GM19238 (cell line): Measurements from ENCODE around the gene ARHGEF11.
"Not testable (repeated sequence)": the region's sequence is repeated elsewhere in the genome, so short reads cannot be mapped to it uniquely, and the experiment has no call there.

Experiments
- DNase-seq: peaks from one replicate; pipeline ENCODE4 v3.0.0; 2011; ENCODE audit warnings: low spot score; ENCODE audit not compliant: insufficient read length

ARHGEF11 gene

GRCh38 chr1:156931211-156931952 is 114.2 kb downstream of the ARHGEF11 start:
- no peak for DNase-seq

- no peak for DNase-seq
Observed at GRCh38 chr1:156930483-156930882, 115.1 kb downstream of the ARHGEF11 start.

DNA sequence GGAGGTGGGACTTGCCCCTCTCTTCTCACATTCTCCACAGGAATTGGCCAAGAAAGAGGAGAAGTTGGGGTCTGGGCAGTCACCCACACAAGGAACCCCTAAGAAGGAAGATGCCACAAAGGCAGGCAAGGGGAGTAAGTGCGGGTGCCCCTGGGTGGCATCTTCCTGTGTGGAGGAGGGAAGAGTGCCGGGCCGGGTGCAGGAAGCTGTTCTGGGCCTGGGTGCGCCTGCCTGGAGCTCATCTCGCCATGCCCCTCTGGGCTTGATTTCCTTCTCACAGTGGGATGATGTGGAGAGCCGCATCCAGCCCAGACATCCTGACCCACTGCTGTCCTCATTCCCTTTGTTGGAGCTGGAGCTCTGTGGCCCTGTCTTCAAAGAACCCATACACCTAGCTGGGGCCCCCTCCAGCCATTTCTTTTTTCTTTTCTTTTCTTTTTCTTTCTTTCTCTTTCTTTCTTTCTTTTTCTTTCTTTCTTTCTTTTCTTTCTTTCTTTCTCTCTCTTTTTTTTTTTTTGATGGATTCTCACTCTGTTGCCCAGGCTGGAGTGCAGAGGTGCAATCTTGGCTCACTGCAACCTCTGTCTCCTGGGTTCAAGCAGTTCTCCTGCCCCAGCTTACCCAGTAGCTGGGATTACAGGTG is 115.8 kb downstream of the ARHGEF11 start:
- DNase-seq, result no peak

GRCh38 chr1:156928043-156928602 is 117.4 kb downstream of the ARHGEF11 start:
- no peak for DNase-seq

DNA sequence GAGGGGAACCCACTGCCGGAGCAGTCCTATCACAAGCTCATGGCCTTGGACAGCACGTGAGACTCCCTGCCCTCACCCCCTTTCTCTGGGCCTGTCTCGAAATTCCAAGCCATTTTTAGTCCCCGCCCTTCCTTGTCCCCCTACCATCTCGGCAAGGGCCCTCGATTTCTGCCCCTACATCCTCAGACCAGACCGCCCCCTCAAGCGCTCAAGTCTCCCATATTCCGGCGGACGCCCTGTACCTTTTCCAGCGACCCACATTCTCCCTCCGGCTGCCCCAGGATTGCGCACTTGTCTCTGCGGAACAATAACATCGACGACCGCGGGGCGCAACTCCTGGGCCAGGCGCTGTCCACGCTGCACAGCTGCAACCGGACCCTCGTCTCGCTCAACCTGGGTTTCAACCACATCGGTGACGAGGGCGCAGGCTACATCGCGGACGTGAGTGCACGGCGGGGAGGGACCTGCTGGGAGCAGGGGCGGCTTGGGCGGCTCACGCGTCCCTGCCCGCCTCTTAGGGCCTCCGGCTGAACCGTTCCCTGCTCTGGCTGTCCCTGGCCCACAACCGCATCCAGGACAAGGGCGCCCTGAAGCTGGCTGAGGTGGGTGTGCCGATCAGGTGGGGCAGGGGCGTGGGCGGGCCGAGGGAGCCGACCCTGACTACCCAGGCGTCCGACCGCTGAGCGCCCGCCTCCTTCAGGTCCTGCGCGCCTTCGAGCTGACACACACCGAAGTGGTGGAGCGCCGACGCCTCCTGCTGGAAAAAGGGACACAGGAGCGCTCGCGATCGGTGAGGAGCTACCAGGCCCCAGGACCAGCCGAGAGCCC is 118.1 kb downstream of the ARHGEF11 start:
- peak; percentile 42 for DNase-seq

DNA sequence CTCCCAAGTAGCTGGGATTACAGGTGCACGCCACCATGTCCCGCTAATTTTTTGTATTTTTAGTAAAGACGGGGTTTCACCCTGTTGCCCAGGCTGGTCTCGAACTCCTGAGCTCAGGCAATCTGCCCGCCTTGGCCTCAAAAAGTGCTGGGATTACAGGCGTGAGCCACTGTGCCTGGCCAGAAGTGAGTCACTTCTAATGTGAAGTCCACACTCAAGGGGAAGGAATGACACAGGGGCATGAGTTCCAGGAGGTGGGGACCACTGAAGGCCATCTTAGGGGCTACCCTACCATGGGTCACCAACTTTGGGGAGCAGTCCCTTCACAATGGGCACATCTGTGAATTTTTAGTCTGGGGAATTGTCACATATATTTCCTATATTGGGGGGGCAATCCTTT is 118.8 kb downstream of the ARHGEF11 start:
- DNase-seq, result not testable (repeated sequence)

DNA sequence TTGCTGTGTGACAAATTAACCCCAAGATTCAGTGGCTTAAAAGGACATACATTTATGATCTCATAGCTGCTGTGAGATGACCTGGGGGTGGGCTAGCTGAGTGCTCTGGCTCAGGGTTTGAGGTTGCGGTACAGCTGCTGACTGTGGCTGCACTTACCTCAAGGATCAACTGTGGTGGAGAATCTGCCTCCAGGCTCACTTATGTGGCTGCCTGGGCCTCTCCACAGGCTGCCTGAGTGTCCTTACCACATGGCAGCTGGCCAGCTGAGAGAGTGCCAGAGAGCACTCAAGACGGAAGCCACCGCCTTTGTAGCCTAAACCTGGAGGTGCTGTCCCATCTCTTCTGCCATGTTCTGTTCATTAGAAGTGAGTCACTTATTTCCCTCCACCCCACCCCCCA is 119.4 kb downstream of the ARHGEF11 start:
- no peak for DNase-seq

- no peak for DNase-seq
Observed at GRCh38 chr1:156925154-156926010, 120.2 kb downstream of the ARHGEF11 start.

GRCh38 chr1:156924478-156925153 is 120.9 kb downstream of the ARHGEF11 start:
- no peak for DNase-seq

GRCh38 chr1:156923670-156924477 is 121.7 kb downstream of the ARHGEF11 start:
- no peak for DNase-seq

- DNase-seq, result no peak
Observed at GRCh38 chr1:156922986-156923669, 122.4 kb downstream of the ARHGEF11 start.

- DNase-seq, result no peak
Observed at GRCh38 chr1:156921053-156921529, 124.5 kb downstream of the ARHGEF11 start.

DNA sequence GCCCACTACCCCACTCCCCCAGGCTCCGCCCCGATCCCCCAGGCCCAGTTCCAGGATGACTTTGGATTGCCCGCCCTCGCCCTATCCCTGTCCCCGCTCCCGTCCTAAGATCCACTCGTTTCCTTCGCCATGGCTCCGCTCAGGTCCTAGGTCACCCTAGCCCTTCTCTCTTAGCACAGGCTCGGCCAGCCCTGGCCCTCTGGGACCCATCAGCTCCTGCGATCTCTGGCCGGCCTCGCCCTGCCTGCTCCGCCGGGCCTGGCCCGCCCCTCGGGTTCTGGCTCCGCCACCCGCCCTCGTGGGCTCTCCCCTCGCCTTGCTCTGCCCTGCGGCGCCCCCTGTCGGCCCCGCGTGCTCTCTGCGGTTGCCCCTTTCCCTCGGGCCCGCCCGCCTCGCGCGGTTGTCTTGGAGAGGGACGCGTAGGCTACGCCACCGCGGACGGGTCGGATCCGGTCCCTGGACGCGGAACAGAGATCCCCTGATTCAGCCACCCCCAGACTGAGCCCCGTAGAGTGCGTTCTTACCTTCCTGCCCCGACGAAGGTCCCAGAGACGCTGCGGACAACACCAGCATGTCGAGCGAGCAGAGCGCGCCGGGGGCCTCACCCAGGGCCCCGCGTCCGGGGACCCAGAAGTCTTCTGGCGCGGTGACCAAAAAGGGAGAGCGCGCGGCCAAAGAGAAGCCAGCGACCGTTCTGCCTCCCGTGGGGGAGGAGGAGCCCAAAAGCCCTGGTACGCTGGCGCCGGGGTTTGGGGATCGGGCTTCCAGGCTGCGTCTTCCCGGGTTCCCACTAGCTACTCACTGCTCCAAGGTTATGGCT is 125.1 kb downstream of the ARHGEF11 start, which contains the start of gene LRRC71:
Gene LRRC71 (plus strand): TSS at position 400 of the 820 bp plus-strand sequence. CDS start 172 bp downstream, at position 572.
- peak; percentile 46 for DNase-seq

DNA sequence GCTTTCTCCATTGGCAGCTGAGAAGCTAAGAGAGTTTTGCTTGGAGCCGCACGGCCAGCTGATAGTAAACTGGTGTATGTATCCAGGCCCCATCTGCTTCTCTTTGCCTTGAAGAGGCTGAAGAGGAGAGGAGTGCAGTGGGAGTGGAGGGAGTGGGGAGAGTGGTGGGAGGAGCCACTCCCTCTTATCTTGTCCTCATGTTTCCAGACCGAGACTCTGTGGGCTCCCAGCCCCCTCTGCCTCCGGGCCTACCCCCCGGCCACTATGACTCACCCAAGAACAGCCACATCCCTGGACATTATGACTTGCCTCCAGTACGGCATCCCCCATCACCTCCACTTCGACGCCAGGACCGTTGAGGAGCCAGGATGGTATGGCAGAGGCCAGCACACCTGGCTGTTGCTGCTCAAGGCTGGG is 131.1 kb downstream of the ARHGEF11 start:
- DNase-seq, result no peak

DNA sequence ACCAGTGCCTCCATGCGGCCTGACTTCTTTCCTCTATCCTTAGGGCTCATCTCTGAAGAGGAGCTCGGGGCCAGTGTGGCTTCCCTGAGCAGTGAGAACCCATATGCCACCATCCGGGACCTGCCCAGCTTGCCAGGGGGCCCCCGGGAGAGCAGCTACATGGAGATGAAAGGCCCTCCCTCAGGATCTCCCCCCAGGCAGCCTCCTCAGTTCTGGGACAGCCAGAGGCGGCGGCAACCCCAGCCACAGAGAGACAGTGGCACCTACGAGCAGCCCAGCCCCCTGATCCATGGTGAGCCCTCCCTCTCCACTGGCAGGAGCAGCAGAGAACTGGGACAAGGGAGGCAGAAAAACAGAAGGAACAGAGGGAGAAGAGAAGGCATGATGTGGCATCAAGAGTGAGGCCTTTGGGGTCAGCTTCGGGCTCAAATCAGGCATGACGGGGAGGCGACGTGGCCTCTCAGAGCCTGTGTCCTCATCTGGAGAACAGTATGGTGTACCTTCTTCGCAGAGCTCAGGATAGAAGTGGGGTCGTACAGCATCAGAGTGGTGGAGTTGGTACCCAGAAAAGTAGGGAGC is 131.6 kb downstream of the ARHGEF11 start:
- DNase-seq, result no peak

- DNase-seq, result no peak
Observed at GRCh38 chr1:156912861-156913808, 132.4 kb downstream of the ARHGEF11 start.
